ENCODE results near the gene BANF1. TPM values are rescaled to one million over a fixed set of nuclear protein-coding genes. Genes with fewer than 3 reads are reported as not detected.

Gene BANF1
- total and polyA plus RNA-seq, 9 of the 15 experiments (the other 6 are each of a cell fraction or from before 2014, with no cell fraction given): 108 to 651 (median 263) TPM

GRCh38 chr11:65975771-65976170 lies 26.5 kb upstream of the BANF1 start:
- intact Hi-C loops (cut with micrococcal nuclease): no loop called here
- POLR2A ChIA-PET: interaction anchor here (0.6 to 1.8 kb wide), 2 partner anchors 46 to 84 kb away, joined by 5 to 9 read pairs; no protein-coding TSS in a partner anchor
- no peak for FAIRE-seq

More at GRCh38 chr11:65975771-65976170, 26.5 kb upstream of the BANF1 start:
- Histone ChIP-seq H3K4me1 (replicated peaks in 1 of 2; ENCODE audit: control insufficient read depth in 2 of 2, insufficient read depth in 2 of 2, low read length in 2 of 2) (peaks cover 0 to 16% of the 10 kb centered on the region in 2 experiments; a peak in 2 of 5 replicates), H3K4me2 (ENCODE audit: insufficient read depth, low read length) (no peak overlapping the region), H4K20me1 (replicated peaks; ENCODE audit: control insufficient read depth, insufficient read depth, low read length) (no peaks in the 10 kb centered on the region), H3K36me3 (ENCODE audit: control insufficient read depth, insufficient read depth, low read length) (peaks cover 59% of the 10 kb centered on the region), H3K9me1 (ENCODE audit: control insufficient read depth, insufficient read depth, low read length) (no peaks in the 10 kb centered on the region), H2AFZ (ENCODE audit: low read depth, low read length) (no peak overlapping the region), H3K79me2 (ENCODE audit: control insufficient read depth, insufficient read depth, low read length) (no peaks in the 10 kb centered on the region), H3K9me3 (replicated peaks; ENCODE audit: control insufficient read depth, insufficient read depth, low read depth, low read length) (no peaks in the 10 kb centered on the region), H3K27me3 (ENCODE audit: control insufficient read depth in 2 of 2, insufficient read depth in 2 of 2, low read length in 2 of 2) (no peaks in the 10 kb centered on the region), H3K9ac (ENCODE audit: insufficient read depth in 1 of 2, low read depth in 2 of 2, low read length in 2 of 2) (peak overlapping the region in 1 of 2 experiments; percentile 69; a peak in 1 of 4 replicates), H3K27ac (ENCODE audit: extremely low read depth, low read depth, low read length) (no peak overlapping the region), H3K4me3 (no peak overlapping the region)
- ATAC-seq (no peak), DNase-seq (ENCODE audit: extremely low read depth in 1 of 4, low spot score in 3 of 4) (no peak)
- BruUV-seq (replicated peaks): no TSS peak
- CTCF ChIA-PET (ENCODE audit: low intra/inter-chr PET ratio): interaction anchor here (0.7 kb wide), 1 partner anchor 30 kb away, joined by 3 read pairs; the partner anchor contains the start of gene TSGA10IP
- 93% methylated on average over 9 of the region's 9 CpGs for WGBS (ENCODE audit: insufficient coverage, low coverage, missing lambda C conversion rate)
- in situ Hi-C loops (cut with MboI): no loop called here
- no peak for TF ChIP-seq MITF (IDR thresholded peaks at IDR 0.05)
- no peak for TF ChIP-seq ZBTB26 (CRISPR knock-in tag; IDR thresholded peaks at IDR 0.05)
- no peak for TF ChIP-seq GMEB1 (CRISPR knock-in tag; IDR thresholded peaks at IDR 0.05)
- TF ChIP-seq CEBPG (CRISPR knock-in tag; IDR thresholded peaks at IDR 0.05): no peak
- no peak for TF ChIP-seq CEBPG (tag; conservative IDR thresholded peaks at IDR 0.05 in 1 of 2, IDR thresholded peaks at IDR 0.05 in 1 of 2)
- no peak for TF ChIP-seq NR1H2 (CRISPR knock-in tag; IDR thresholded peaks at IDR 0.05)
- no peak for TF ChIP-seq TSC22D4 (tag; IDR thresholded peaks at IDR 0.05)
- TF ChIP-seq ILF3 (IDR thresholded peaks at IDR 0.05; ENCODE audit: borderline replicate concordance): no peak
- no peak for TF ChIP-seq NR3C1 (CRISPR knock-in tag; IDR thresholded peaks at IDR 0.05)
- no peak for TF ChIP-seq ZNF134 (CRISPR knock-in tag; conservative IDR thresholded peaks at IDR 0.05)
- TF ChIP-seq ELK1 (CRISPR knock-in tag; IDR thresholded peaks at IDR 0.05): no peak
- TF ChIP-seq PCBP1 (IDR thresholded peaks at IDR 0.05; ENCODE audit: low read depth, low read length, poor library complexity, severe bottlenecking): no peak
- no peak for TF ChIP-seq EP300 (IDR thresholded peaks at IDR 0.05; ENCODE audit: low read length)
- TF ChIP-seq BMI1 (IDR thresholded peaks at IDR 0.05; ENCODE audit: low read length): no peak
- no peak for TF ChIP-seq RUNX1 (IDR thresholded peaks at IDR 0.05; ENCODE audit: low read depth)
- no peak for TF ChIP-seq ZFP1 (CRISPR knock-in tag; IDR thresholded peaks at IDR 0.05)
